ENCODE data around the gene SAFB.

SAFB gene

DNA sequence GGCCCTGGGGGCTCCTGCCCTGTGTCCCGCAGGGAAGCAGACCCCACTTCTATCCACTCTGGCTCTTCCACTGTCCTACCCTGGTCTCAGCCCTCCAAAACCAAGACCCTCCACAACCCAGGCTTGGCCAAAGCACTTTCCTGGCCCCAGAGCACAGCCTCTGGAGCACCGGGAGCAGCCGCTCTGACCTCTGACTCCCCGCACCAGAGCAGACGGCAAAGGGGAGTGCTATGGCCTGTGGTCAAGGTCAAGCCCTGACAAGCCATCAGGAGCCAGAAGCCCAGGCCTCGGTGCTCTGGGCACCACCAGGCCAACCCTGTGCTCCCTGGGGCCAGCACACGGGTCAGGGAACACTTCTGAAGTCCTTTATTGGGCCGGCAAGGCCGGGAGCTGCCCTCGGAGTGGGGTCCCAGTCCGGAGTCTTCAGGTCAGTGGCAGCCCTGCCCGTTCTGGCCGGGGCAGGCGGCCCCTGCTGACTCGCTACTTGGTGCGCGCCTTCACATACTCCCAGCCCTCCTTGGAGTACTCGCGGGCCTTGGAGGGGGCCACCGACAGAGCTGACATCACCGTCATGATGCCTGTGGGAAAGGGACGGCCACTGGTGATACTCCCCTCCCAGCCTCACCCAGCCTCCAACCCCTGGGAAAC is 55.3 kb downstream of the SAFB start:
- no peak overlapping the region for H3K27ac Mint-ChIP-seq (ENCODE audit: low read depth)
- H3K4me3 Mint-ChIP-seq = no peak overlapping the region
- ATAC-seq (replicated peaks; ENCODE audit: extremely low read depth, poor library complexity, severe bottlenecking) = no peak
- H3K4me1 Mint-ChIP-seq = peaks cover 29% of the 10 kb centered on the region
- H3K27me3 Mint-ChIP-seq = no peaks in the 10 kb centered on the region
- H3K36me3 Mint-ChIP-seq (ENCODE audit: insufficient read depth) = peaks cover 17% of the 10 kb centered on the region
- no peak for DNase-seq (ENCODE audit: low spot score in 2 of 2)
- H3K9me3 Mint-ChIP-seq = no peaks in the 10 kb centered on the region

DNA sequence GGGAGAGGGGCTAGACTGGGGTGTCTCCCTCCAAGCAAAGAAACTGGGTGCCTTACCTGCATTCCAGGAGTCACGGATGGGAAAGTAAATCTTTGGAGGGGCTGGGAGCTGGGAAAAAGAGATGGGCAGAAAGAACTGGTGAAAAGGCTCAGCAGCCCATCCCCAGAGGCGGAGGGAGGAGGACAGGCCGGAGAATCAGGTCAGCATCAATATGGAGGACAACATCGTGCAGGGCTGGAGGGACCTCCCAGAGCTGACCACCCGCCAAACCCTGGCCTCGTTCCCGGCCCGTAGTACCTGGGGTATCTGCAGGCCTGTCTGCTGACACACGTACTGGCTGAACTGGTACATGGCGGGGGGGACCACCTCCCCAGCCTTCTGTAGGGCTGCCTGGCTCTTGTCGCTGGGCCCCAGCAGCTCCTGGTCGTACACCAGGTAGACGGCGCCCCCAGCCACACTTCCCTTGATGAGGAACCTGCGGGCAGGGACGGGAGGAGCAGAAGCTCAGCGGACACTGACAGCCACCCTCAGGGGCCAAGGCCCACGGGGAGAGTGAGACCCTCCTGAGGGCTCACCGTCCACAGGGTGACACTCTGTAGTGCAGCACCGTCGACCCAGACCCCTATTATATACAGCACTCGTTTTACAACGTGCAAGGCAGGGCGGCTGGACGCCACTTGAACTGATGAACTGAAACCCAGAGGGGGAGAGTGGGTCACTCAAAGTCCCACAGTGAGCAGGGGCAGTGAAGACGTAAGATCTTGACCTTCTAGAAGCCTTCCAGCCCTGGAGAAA is 56.6 kb downstream of the SAFB start:
- H3K9me3 Mint-ChIP-seq = no peaks in the 10 kb centered on the region
- no peak for DNase-seq (ENCODE audit: low spot score in 2 of 2)
- H3K4me1 Mint-ChIP-seq = peaks cover 29% of the 10 kb centered on the region
- peaks cover 20% of the 10 kb centered on the region for H3K36me3 Mint-ChIP-seq (ENCODE audit: insufficient read depth)
- no peaks in the 10 kb centered on the region for H3K27me3 Mint-ChIP-seq
- peak overlapping the region; percentile 80 for H3K4me3 Mint-ChIP-seq
- peak overlapping the region; percentile 96 for H3K27ac Mint-ChIP-seq (ENCODE audit: low read depth)
- ATAC-seq (replicated peaks; ENCODE audit: extremely low read depth, poor library complexity, severe bottlenecking) = no peak

DNA sequence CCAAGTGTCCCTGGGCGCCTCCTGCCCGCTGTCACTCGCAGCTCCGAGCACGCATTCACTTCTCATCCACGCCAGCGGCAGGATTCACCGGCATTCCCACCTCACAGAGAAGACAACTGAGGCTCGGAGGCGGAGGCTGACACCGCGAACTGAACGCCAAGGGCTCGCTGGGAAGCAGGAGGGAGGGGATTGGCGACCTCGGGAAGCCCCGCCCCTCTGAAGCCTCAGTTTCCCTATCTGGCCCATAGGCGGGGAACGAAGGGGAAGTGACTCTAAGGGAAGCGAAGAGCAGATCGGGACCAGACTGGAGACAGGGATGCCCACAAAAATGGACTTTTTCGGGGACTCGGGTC is 57.2 kb downstream of the SAFB start:
- ATAC-seq (replicated peaks; ENCODE audit: extremely low read depth, poor library complexity, severe bottlenecking) (no peak), DNase-seq (ENCODE audit: low spot score in 2 of 2) (no peak)
- Mint-ChIP-seq H3K36me3 (ENCODE audit: insufficient read depth) (peaks cover 20% of the 10 kb centered on the region), H3K9me3 (no peaks in the 10 kb centered on the region), H3K4me1 (peaks cover 29% of the 10 kb centered on the region), H3K4me3 (peak overlapping the region; percentile 80), H3K27ac (ENCODE audit: low read depth) (peak overlapping the region; percentile 96), H3K27me3 (no peaks in the 10 kb centered on the region)

DNA sequence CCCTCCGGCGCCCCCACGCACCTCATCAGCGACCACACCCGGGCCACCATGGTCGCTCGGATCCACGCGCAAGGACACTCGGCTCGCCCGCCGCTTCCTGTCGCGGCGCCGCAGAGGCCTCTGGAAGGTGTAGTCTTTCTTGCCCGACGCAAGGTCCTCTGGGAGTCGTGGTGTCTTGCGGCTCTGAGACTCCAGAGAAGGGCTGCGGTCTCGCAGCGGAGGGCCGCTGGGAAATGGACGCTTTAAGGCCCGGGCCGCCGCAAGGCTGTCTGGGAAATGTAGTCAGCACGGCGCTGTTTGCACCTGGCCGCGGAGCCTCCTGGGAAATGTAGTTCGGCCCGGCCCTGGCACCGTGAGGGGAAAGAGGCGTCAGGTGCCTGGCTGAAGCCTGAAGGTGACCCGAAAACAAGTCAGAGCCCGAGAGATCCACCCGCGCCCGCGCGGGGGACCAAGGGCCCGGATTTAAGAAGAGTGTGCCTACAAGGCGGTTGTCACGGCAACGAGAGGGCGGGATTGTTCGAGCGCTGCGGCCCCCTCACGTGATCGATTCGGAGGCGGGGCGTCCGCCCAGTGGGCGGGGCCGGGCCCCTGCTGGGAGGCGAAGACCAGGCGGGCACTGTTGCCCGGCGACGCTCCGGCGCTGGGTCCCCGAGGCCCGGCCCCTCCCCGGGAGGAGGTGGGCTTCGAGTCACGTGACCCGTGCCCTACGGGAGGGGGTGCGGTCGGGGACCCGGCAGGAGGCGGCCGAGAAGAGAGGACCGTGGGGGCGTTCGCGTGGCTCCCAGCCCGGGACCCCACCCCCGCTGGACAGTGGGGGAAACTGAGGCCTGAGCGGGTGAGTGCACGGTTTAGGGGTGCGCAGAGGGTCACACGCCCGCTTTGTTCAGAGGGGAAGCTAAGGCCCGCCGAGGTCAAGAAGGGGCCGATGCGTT is 57.8 kb downstream of the SAFB start, which contains the start of the genes HSD11B1L and MICOS13:
Gene HSD11B1L, plus strand, starts transcription at position 591 of the 932 bp plus-strand sequence. CDS start 3,806 bp downstream, outside the sequence.
Gene MICOS13, minus strand, starts transcription at position 80 of the 932 bp plus-strand sequence. Its CDS starts 30 bp downstream, at position 50.
- Mint-ChIP-seq H3K36me3 (ENCODE audit: insufficient read depth) (peaks cover 20% of the 10 kb centered on the region), H3K4me3 (peak within 1 kb of the TSS; percentile 80)

DNA sequence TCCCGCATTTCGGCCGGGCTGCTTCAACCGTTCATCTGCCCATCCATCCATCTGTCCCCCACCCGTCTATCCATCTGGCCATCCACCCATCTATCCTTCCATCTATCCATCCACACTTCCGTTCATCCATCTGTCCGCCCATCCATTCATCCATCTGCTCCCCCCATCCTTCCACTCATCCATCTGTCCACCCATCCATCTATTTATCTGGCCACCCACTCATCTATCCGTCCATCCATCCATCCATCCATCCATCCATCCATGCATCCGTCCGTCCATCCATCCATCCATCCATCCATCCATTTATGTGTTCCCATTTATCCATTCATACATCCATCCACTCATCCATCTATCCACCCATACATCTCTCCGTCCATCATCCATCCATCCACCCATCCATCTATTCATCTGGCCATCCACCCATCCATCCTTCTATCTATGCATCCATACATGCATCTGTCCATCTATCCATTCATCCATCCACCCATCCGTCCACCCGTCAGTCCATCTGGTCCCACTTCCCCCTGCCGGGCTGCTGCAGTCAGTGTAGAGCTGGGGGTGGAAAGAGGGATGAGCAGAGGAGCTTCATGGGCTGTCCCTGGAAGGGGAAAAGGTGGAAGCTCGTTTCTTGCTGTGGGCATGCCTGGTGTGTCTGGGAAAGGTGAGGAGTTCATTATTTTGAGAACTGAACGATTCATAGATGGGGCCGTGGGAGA is 58.7 kb downstream of the SAFB start:
- ATAC-seq (replicated peaks; ENCODE audit: extremely low read depth, poor library complexity, severe bottlenecking) (no peak), DNase-seq (ENCODE audit: low spot score in 2 of 2) (no peak)
- peak overlapping the region; percentile 96 for H3K27ac Mint-ChIP-seq (ENCODE audit: low read depth)
- peaks cover 29% of the 10 kb centered on the region for H3K4me1 Mint-ChIP-seq
- H3K9me3 Mint-ChIP-seq = no peaks in the 10 kb centered on the region
- peak overlapping the region; percentile 80 for H3K4me3 Mint-ChIP-seq
- peaks cover 20% of the 10 kb centered on the region for H3K36me3 Mint-ChIP-seq (ENCODE audit: insufficient read depth)
- H3K27me3 Mint-ChIP-seq = no peaks in the 10 kb centered on the region

More for the DNA sequence above, 57.8 kb downstream of the SAFB start, which contains the start of the genes HSD11B1L and MICOS13:
- peak within 1 kb of the TSS; percentile 96 for H3K27ac Mint-ChIP-seq (ENCODE audit: low read depth)
- H3K9me3 Mint-ChIP-seq = no peaks in the 10 kb centered on the region
- no peaks in the 10 kb centered on the region for H3K27me3 Mint-ChIP-seq
- H3K4me1 Mint-ChIP-seq = peaks cover 29% of the 10 kb centered on the region
- ATAC-seq (replicated peaks; ENCODE audit: extremely low read depth, poor library complexity, severe bottlenecking) (peak; percentile 99), DNase-seq (ENCODE audit: low spot score in 2 of 2) (peak; percentile 98)

DNA sequence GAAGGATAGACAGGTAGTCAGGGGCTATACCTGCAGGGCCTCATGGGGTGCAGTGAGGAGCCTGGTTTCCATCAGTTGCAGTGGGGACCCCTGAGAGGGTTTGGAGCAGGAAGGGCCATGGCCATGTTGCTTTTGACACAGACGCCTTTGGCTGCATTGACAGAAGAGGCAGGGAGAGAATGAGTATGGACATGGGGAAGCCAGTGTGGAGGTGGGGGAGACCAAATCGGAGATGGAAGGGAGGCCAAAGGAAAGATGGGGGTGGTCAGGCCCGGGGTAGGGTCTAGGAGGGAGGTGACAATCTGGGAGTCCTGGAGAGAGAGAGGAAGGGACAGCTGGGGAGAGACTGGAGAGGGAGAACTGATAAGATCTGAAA is 59.2 kb downstream of the SAFB start:
- Mint-ChIP-seq H3K27me3 (no peaks in the 10 kb centered on the region), H3K4me1 (peaks cover 29% of the 10 kb centered on the region), H3K9me3 (no peaks in the 10 kb centered on the region), H3K36me3 (ENCODE audit: insufficient read depth) (peaks cover 20% of the 10 kb centered on the region), H3K4me3 (peak overlapping the region; percentile 80), H3K27ac (ENCODE audit: low read depth) (peak overlapping the region; percentile 96)
- no peak for DNase-seq (ENCODE audit: low spot score in 2 of 2)
- no peak for ATAC-seq (replicated peaks; ENCODE audit: extremely low read depth, poor library complexity, severe bottlenecking)

DNA sequence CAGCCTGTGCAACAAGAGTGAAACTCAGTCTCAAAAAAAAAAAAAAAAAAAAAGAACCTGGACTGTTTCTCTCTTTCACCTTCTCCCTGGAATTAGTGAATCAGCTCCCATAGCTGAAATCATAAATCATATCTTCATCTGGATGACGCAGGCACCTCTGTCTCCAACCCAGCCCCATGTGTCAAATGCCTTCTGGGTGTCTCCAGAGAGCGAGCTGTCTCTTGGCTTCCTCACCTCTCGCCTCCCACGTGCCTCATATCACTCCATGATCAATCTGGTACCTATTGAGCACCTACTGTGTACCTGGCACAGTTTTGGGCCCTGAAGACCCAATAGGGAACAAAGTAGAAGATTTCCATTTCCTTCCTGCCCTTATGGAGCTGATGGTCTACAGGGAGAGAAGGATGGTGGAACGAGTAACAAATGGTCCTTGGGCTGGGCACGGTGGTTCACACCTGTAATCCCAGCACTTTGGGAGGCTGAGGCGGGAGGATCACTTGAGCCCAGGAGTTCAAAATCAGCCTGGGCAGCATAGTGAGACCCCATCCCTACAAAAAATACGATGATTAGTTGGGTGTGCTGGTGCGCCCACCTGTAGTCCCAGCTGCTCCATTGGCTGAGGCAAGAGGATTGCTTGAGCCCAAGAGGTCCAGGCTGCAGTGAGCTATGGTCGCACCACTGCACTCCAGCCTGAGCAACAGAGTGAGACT is 60.4 kb downstream of the SAFB start:
- DNase-seq (ENCODE audit: low spot score in 2 of 2) = no peak
- H3K9me3 Mint-ChIP-seq = no peaks in the 10 kb centered on the region
- H3K27ac Mint-ChIP-seq (ENCODE audit: low read depth) = no peak overlapping the region
- H3K36me3 Mint-ChIP-seq (ENCODE audit: insufficient read depth) = peaks cover 21% of the 10 kb centered on the region
- peaks cover 33% of the 10 kb centered on the region for H3K4me1 Mint-ChIP-seq
- H3K27me3 Mint-ChIP-seq = no peaks in the 10 kb centered on the region
- no peak for ATAC-seq (replicated peaks; ENCODE audit: extremely low read depth, poor library complexity, severe bottlenecking)
- H3K4me3 Mint-ChIP-seq = no peak overlapping the region

DNA sequence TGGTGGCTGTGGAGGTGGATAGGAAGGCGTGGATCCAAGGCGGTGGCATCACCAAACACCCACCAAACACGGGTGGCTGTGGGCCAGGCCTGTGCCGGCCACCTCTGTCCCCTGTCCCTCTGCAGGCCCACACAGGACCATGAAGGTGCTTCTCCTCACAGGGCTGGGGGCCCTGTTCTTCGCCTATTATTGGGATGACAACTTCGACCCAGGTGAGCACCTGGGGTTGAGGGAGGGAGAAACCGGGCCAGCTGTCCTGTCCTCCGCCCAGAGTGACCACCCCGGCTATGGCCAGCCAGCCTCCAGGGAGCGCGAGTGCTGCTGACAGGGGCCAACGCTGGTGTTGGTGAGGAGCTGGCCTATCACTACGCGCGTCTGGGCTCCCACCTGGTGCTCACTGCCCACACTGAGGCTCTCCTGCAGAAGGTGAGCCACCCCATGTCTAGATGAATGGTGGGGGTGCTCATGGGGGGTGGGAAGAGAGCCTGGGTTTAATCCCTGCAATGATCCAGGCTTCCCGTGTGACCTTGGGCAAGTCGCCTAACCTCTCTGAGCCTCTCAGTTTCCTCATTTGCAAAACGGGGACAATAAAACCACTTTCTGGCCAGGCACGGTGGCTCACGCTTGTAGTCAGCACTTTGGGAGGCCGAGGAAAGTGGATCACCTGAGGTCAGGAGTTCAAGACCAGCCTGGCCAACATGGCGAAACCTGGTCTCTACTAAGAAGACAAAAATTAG is 62.0 kb downstream of the SAFB start:
- ATAC-seq (replicated peaks; ENCODE audit: extremely low read depth, poor library complexity, severe bottlenecking) (no peak), DNase-seq (ENCODE audit: low spot score in 2 of 2) (no peak)
- Mint-ChIP-seq H3K4me3 (no peak overlapping the region), H3K27ac (ENCODE audit: low read depth) (no peak overlapping the region), H3K4me1 (peaks cover 28% of the 10 kb centered on the region), H3K27me3 (no peaks in the 10 kb centered on the region), H3K36me3 (ENCODE audit: insufficient read depth) (peaks cover 21% of the 10 kb centered on the region), H3K9me3 (no peaks in the 10 kb centered on the region)

DNA sequence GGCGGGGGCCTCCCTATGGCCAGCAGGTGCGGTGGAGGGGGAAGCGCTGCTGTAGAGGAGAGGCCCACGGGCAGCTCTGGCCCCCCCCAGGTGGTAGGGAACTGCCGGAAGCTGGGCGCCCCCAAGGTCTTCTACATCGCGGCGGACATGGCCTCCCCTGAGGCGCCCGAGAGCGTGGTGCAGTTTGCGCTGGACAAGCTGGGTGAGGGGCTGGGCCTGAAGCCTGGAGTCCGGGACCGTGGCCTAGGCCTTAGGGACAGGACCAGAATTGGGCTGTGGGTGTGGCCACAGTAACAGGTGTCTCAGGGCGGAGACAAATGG is 63.4 kb downstream of the SAFB start:
- Mint-ChIP-seq H3K27ac (ENCODE audit: low read depth) (peak overlapping the region; percentile 64), H3K9me3 (no peaks in the 10 kb centered on the region), H3K27me3 (no peaks in the 10 kb centered on the region), H3K36me3 (ENCODE audit: insufficient read depth) (peaks cover 29% of the 10 kb centered on the region), H3K4me3 (peak overlapping the region; percentile 77), H3K4me1 (peaks cover 30% of the 10 kb centered on the region)
- no peak for DNase-seq (ENCODE audit: low spot score in 2 of 2)
- no peak for ATAC-seq (replicated peaks; ENCODE audit: extremely low read depth, poor library complexity, severe bottlenecking)

DNA sequence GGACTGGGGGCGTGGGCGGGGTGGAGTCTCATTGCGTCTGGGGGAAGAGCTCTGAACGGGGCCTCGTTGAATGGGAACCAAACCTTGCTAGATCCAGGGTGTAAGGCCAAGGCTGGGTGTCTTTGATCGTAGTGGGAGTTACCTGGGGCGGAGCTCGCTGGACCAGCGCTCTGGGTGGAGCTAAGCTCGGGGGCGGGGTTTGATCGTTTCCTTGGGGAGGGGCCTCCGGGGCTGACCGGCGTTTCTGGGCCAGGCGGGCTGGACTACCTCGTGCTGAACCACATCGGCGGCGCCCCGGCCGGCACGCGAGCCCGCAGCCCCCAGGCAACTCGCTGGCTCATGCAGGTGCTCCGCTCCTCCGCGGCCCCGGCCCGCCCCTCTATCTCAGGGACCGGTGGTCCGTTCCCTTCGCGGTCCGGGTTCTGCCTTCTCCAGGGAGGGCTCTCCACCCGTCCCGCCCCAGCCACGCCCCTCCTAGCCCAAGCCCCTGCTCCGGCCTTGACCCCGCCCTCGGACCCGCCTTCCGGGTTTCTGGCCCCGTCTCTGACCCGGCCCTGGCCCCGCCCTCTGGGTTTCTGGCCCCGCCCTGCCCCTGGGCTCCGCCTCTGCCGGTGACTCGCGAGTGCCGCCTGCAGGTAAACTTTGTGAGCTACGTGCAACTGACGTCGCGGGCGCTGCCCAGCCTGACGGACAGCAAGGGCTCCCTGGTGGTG is 63.9 kb downstream of the SAFB start:
- DNase-seq (ENCODE audit: low spot score in 2 of 2) (peak; percentile 82 to 95), ATAC-seq (replicated peaks; ENCODE audit: extremely low read depth, poor library complexity, severe bottlenecking) (peak; percentile 45)
- peak overlapping the region; percentile 64 for H3K27ac Mint-ChIP-seq (ENCODE audit: low read depth)
- H3K9me3 Mint-ChIP-seq = no peaks in the 10 kb centered on the region
- peaks cover 25% of the 10 kb centered on the region for H3K4me1 Mint-ChIP-seq
- no peaks in the 10 kb centered on the region for H3K27me3 Mint-ChIP-seq
- H3K36me3 Mint-ChIP-seq (ENCODE audit: insufficient read depth) = peaks cover 32% of the 10 kb centered on the region
- H3K4me3 Mint-ChIP-seq = peak overlapping the region; percentile 77
